PC-3 (cell line): ENCODE results near the gene SLC51B. TPM values are rescaled to one million over a fixed set of nuclear protein-coding genes. Genes with fewer than 3 reads are reported as not detected.
A peak's percentile ranks its signal among the peaks of the same experiment; 100 is the strongest.

Experiments
- ATAC-seq: fragments of 200-7000 bp; cut with Tn5 transposase; 2 replicates; pipeline ENCODE4 v1.9.1; 2020; ENCODE audit warnings: mild to moderate bottlenecking, moderate library complexity
- BruUV-seq: library from RNA; stranded (reverse); fragments of 400-500 nt; replicated peaks from 2 replicates; lab custom pipeline; 2021; lab: Mats Ljungman, UMichigan
- CTCF ChIA-PET: fragments of 300-600 bp; sonication (Branson Sonifier 250); formaldehyde crosslinking; loops from one replicate; lab custom pipeline; 2022; ENCODE audit warnings: antibody characterized with exemption; lab: Charles Lee
- POLR2A ChIA-PET: fragments of 300-600 bp; sonication (Branson Sonifier 250); formaldehyde crosslinking; loops from one replicate; lab custom pipeline; 2022; ENCODE audit warnings: antibody characterized with exemption; ENCODE audit not compliant: unreplicated experiment; lab: Charles Lee
- DNase-seq: peaks from one replicate; pipeline ENCODE4 v3.0.0-alpha.2; 2015
- H2AFZ ChIP-seq: fragments of 300-600 bp; sonication (generic); 2 replicates; pipeline ENCODE4 v1.6.0; 2016; ENCODE audit warnings: antibody characterized with exemption, low read length
- H3F3A ChIP-seq: fragments of 300-600 bp; sonication (generic); one replicate; pipeline ENCODE4 v1.6.0; 2017; ENCODE audit warnings: antibody characterized with exemption, low read length, control low read depth, mild to moderate bottlenecking; ENCODE audit not compliant: unreplicated experiment
- H3K27ac ChIP-seq: fragments of 300-600 bp; sonication (generic); 2 replicates; pipeline ENCODE4 v1.5.1; 2016; ENCODE audit warnings: mild to moderate bottlenecking, low read length
- H3K27me3 ChIP-seq: fragments of 300-600 bp; sonication (generic); 2 replicates; pipeline ENCODE4 v1.6.1; 2016; ENCODE audit warnings: low read length, mixed read lengths
- H3K36me3 ChIP-seq: fragments of 300-600 bp; sonication (generic); 2 replicates; pipeline ENCODE4 v1.6.1; 2016; ENCODE audit warnings: low read depth, mixed run types, low read length, mixed read lengths
- H3K4me1 ChIP-seq: fragments of 300-600 bp; sonication (generic); 2 replicates; pipeline ENCODE4 v1.5.1; 2016; ENCODE audit warnings: low read length; ENCODE audit not compliant: insufficient read depth
- H3K4me2 ChIP-seq: fragments of 300-600 bp; sonication (generic); 2 replicates; pipeline ENCODE4 v1.6.0; 2016; ENCODE audit warnings: low read length
- H3K4me3 ChIP-seq: fragments of 300-600 bp; sonication (generic); 2 replicates; pipeline ENCODE4 v1.5.1; 2016; ENCODE audit warnings: mild to moderate bottlenecking, low read length, mixed read lengths
- H3K79me2 ChIP-seq: fragments of 300-600 bp; sonication (generic); 2 replicates; pipeline ENCODE4 v1.6.1; 2017; ENCODE audit warnings: low read length, mixed read lengths
- H3K9ac ChIP-seq: fragments of 300-600 bp; sonication (generic); 2 replicates; pipeline ENCODE4 v1.6.0; 2016; ENCODE audit warnings: mild to moderate bottlenecking, low read length
- H3K9me2 ChIP-seq: fragments of 300-600 bp; sonication (generic); replicated peaks from 2 replicates; pipeline ENCODE4 v1.6.1; 2016; ENCODE audit warnings: mixed run types, low read length, mixed read lengths
- H3K9me3 ChIP-seq: fragments of 300-600 bp; sonication (generic); 2 replicates; pipeline ENCODE4 v1.6.1; 2016; ENCODE audit warnings: low read length, mixed read lengths
- H4K20me1 ChIP-seq: fragments of 300-600 bp; sonication (generic); 2 replicates; pipeline ENCODE4 v1.6.1; 2016; ENCODE audit warnings: low read length, mixed read lengths
- EZH2 ChIP-seq: fragments of 300-600 bp; sonication (generic); IDR thresholded peaks from one replicate; pipeline ENCODE4 v1.6.1; 2017; ENCODE audit warnings: antibody characterized with exemption, mild to moderate bottlenecking, low read length; ENCODE audit not compliant: unreplicated experiment
- EZH2phosphoT487 ChIP-seq: fragments of 300-600 bp; sonication (generic); IDR thresholded peaks from 2 replicates; pipeline ENCODE4 v1.6.1; 2018; ENCODE audit warnings: mild to moderate bottlenecking, antibody characterized with exemption, low read length, borderline replicate concordance
- intact Hi-C: fragments of 100-400 bp; cut with micrococcal nuclease; formaldehyde crosslinking; loops from 2 replicates; pipeline ENCODE4 v1.9.0; 2023
- total RNA-seq: library from RNA; depleted of rRNA; stranded (reverse); fragments of >200 nt; gene quantifications from 2 replicates; pipeline ENCODE4 v1.2.3, GENCODE V29; 2014
- TF ChIP-seq, protein P1 (sequence below): fragments of 300-600 bp; sonication (generic); conservative IDR thresholded peaks from 2 replicates; pipeline ENCODE4 v1.5.1; 2017; ENCODE audit warnings: antibody characterized with exemption, low read depth, mild to moderate bottlenecking, low read length

Gene SLC51B
- total RNA-seq, 1 experiment from 2014 or later = not detected

DNA sequence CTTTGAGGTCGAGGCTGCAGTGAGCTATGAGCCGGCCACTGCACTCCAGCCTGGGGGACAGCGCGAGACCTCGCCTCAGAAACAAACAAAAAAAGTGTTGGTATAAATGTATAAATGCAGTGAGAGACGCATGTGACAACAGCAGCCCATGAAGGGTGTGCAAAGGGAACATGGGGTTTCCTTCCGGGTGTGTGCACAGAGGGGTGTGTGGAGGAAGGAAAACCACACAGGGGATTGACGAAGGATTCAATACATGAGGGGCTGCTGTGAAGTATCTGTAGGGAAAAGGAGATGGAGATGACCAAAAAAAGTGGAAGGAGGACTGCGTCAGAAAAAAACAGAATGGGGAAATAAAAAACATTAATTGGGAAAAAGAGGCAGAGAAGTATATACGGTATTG, 16.8 kb upstream of the SLC51B start:
- H3K9ac ChIP-seq = peak overlapping the region; percentile 85
- intact Hi-C loops = loop anchor here (5.0 kb wide), 1 partner anchor 41 kb away; the partner anchor contains the start of gene SPG21
- ChIA-PET CTCF (no interaction called here), POLR2A (no interaction called here)
- H3K9me3 ChIP-seq = no peaks in the 10 kb centered on the region
- peaks cover 4% of the 10 kb centered on the region; the same call in 1 of the 2 replicates for H3K36me3 ChIP-seq
- peaks cover 11% of the 10 kb centered on the region; the same call in 1 of the 2 replicates for H3K4me1 ChIP-seq
- H4K20me1 ChIP-seq = no peaks in the 10 kb centered on the region
- H2AFZ ChIP-seq = no peak overlapping the region
- TF ChIP-seq EZH2 (no peak), EZH2phosphoT487 (no peak)
- TF ChIP-seq, protein P1, sequence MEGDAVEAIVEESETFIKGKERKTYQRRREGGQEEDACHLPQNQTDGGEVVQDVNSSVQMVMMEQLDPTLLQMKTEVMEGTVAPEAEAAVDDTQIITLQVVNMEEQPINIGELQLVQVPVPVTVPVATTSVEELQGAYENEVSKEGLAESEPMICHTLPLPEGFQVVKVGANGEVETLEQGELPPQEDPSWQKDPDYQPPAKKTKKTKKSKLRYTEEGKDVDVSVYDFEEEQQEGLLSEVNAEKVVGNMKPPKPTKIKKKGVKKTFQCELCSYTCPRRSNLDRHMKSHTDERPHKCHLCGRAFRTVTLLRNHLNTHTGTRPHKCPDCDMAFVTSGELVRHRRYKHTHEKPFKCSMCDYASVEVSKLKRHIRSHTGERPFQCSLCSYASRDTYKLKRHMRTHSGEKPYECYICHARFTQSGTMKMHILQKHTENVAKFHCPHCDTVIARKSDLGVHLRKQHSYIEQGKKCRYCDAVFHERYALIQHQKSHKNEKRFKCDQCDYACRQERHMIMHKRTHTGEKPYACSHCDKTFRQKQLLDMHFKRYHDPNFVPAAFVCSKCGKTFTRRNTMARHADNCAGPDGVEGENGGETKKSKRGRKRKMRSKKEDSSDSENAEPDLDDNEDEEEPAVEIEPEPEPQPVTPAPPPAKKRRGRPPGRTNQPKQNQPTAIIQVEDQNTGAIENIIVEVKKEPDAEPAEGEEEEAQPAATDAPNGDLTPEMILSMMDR = no peak
- TSS peak; percentile 42 for BruUV-seq
- H3K27ac ChIP-seq = no peak overlapping the region
- peak overlapping the region; percentile 82 for H3K4me2 ChIP-seq
- H3F3A ChIP-seq = no peaks in the 10 kb centered on the region
- peak overlapping the region; percentile 91 for H3K4me3 ChIP-seq
- no peaks in the 10 kb centered on the region for H3K9me2 ChIP-seq
- no peaks in the 10 kb centered on the region for H3K27me3 ChIP-seq
- peaks cover 20% of the 10 kb centered on the region for H3K79me2 ChIP-seq
- DNase-seq (no peak), ATAC-seq (no peak)

DNA sequence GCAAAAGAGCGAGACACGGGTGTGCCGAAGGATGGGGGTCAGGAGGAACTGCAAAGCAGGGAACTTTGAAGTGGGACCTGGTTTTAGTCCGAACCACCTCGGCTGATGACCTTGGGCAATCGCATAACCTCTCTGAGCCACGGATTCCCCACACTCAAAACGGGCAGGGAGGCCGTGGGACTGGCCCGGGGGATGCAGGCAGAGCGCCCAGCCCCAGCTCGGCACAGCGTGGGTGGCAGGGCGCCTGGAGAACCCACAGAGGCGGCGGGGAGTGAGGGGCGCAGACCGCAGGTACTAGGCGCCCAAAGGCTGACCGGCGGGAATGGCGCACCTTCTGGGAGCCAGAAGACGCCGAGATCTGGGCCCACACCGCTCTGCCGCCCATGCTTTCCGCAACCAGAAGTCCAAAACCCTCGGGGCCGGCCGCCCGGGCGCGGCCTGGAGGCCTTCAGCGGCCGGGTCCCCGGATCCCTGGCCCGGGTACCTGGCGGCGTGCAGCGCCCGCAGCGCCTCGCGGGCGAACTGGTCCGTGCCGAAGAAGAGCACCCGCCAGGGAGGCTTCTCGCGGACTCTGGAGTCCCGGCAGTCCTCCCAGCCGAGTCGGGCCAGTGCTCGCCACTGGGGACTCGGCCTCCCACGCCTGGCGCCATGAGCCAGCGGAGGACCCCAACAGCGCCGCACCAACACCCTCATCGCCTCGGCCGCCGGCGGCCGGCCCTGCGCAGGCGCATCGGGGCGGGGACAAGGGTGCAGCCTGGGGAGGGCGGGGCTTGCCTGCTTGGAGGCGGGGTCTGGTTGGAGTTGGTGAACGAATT, 16.1 kb upstream of the SLC51B start, which contains the start of gene MTFMT:
Gene MTFMT, minus strand, starts transcription at position 719 of the 815 bp plus-strand sequence. Its CDS starts 26 bp downstream, at position 693.
- POLR2A ChIA-PET = no interaction called here
- DNase-seq = peak; percentile 71

More for the DNA sequence above, 16.1 kb upstream of the SLC51B start, which contains the start of gene MTFMT:
- peak; percentile 70 for ATAC-seq
- intact Hi-C loops = loop anchor here (5.0 kb wide), 1 partner anchor 42 kb away; the partner anchor contains the start of gene SPG21
- Histone ChIP-seq H3K4me3 (peak within 1 kb of the TSS; percentile 91), H3F3A (no peaks in the 10 kb centered on the region), H3K79me2 (peaks cover 20% of the 10 kb centered on the region), H2AFZ (peak within 1 kb of the TSS; percentile 89), H3K9me2 (no peaks in the 10 kb centered on the region), H3K4me1 (peaks cover 13% of the 10 kb centered on the region; the same call in 1 of the 2 replicates), H3K36me3 (peaks cover 4% of the 10 kb centered on the region; the same call in 1 of the 2 replicates), H3K27me3 (no peaks in the 10 kb centered on the region), H3K27ac (no peak within 1 kb of the TSS), H3K9ac (peak within 1 kb of the TSS; percentile 85), H4K20me1 (no peaks in the 10 kb centered on the region), H3K9me3 (no peaks in the 10 kb centered on the region), H3K4me2 (peak within 1 kb of the TSS; percentile 82)
- TF ChIP-seq, protein P1 = no peak
- TF ChIP-seq EZH2 (no peak), EZH2phosphoT487 (no peak)
- CTCF ChIA-PET = no interaction called here
- no TSS peak for BruUV-seq
